ENCODE results near the gene CAMK2D. TPM values are rescaled to one million over a fixed set of nuclear protein-coding genes. Genes with fewer than 3 reads are reported as not detected.

The CAMK2D gene
- total RNA-seq, 1 experiment from 2014 or later, result 9.0 TPM

GRCh38 chr4:113575401-113575800, 186.1 kb downstream of the CAMK2D start:
- no peak overlapping the region for H4K8ac ChIP-seq (replicated peaks; ENCODE audit: insufficient read length, low read depth, low read length)
- no peaks in the 10 kb centered on the region for H3K23me2 ChIP-seq (ENCODE audit: insufficient read length, low read depth, low read length, poor library complexity, severe bottlenecking)
- H2BK120ac ChIP-seq (ENCODE audit: low read depth, low read length, poor library complexity, severe bottlenecking), result no peak overlapping the region
- no peak overlapping the region for H3K4me2 ChIP-seq (ENCODE audit: insufficient read depth, insufficient read length, low read length)
- no peak overlapping the region for H2AFZ ChIP-seq (ENCODE audit: low read length)
- H3K14ac ChIP-seq (ENCODE audit: insufficient read depth, low read length), result no peak overlapping the region
- Mint-ChIP-seq H3K36me3 (ENCODE audit: insufficient read depth in 1 of 3, low read depth in 3 of 3) (0 out of 7 replicates have a peak, but pooled peaks cover 0 to 3% (median 0%) of the 10 kb centered on the region in 3 experiments), H3K27me3 (ENCODE audit: low read depth) (no peaks in the 10 kb centered on the region), H3K4me1 (peaks cover 6 to 8% of the 10 kb centered on the region in 2 experiments; a peak in 3 of 4 replicates), H3K4me3 (no peak overlapping the region), H3K27ac (no peak overlapping the region; a peak in 1 of 7 replicates), H3K9me3 (no peaks in the 10 kb centered on the region)
- H3K79me1 ChIP-seq (ENCODE audit: insufficient read depth, low read depth, low read length, poor library complexity, severe bottlenecking), result no peaks in the 10 kb centered on the region
- H3K23ac ChIP-seq (ENCODE audit: insufficient read length, low read depth, low read length), result no peak overlapping the region
- H3K27ac ChIP-seq (ENCODE audit: insufficient read length, low read depth, low read length), result no peak overlapping the region
- no peak overlapping the region for H4K5ac ChIP-seq (ENCODE audit: insufficient read length, low read depth, low read length)
- no peak overlapping the region for H2BK5ac ChIP-seq (ENCODE audit: insufficient read length, low read length)
- H2BK15ac ChIP-seq (ENCODE audit: low read depth, low read length), result no peak overlapping the region
- H3K27me3 ChIP-seq (ENCODE audit: insufficient read depth, low read length), result no peaks in the 10 kb centered on the region
- H3K18ac ChIP-seq (ENCODE audit: insufficient read length, low read depth, low read length), result no peak overlapping the region
- H4K91ac ChIP-seq (ENCODE audit: insufficient read length, low read depth, low read length), result no peak overlapping the region
- no peak overlapping the region for H2BK12ac ChIP-seq (ENCODE audit: insufficient read length, low read depth, low read length)
- no peak overlapping the region for H3T11ph ChIP-seq (ENCODE audit: low read length)
- no CpG with 5 or more reads among the region's 2 CpGs for WGBS (ENCODE audit: extremely low coverage, insufficient read length, low lambda C conversion rate)
- no peak for TF ChIP-seq CTCF (conservative IDR thresholded peaks at IDR 0.05)
- no peaks in the 10 kb centered on the region for H3K79me2 ChIP-seq (ENCODE audit: insufficient read depth, low read length)
- no peak overlapping the region for H3K4ac ChIP-seq (ENCODE audit: low read depth, low read length)
- H3K56ac ChIP-seq (ENCODE audit: insufficient read length, low read depth, low read length), result no peak overlapping the region
- no peaks in the 10 kb centered on the region for H3K9me3 ChIP-seq (ENCODE audit: control insufficient read depth, low read depth, low read length)
- H3K4me1 ChIP-seq (ENCODE audit: insufficient read depth, low read length), result no peaks in the 10 kb centered on the region
- H3K9ac ChIP-seq (ENCODE audit: extremely low read depth, insufficient read length, low read length), result no peak overlapping the region
- no peaks in the 10 kb centered on the region for H4K20me1 ChIP-seq (ENCODE audit: control insufficient read depth, insufficient read depth, insufficient read length)
- H2AK5ac ChIP-seq (ENCODE audit: insufficient read length, low read length), result no peak overlapping the region
- no peak for DNase-seq
- H2BK20ac ChIP-seq (ENCODE audit: low read depth, low read length, poor library complexity, severe bottlenecking), result no peak overlapping the region
